Fibroblast of gingiva (primary cell): ENCODE measurements around the gene ZNF443.
"Not testable (repeated sequence)": the region's sequence is repeated elsewhere in the genome, so short reads cannot be mapped to it uniquely, and the experiment has no call there.

Experiments
- DNase-seq: peaks from one replicate; pipeline ENCODE4 v3.0.0-alpha.2; 2011; ENCODE audit warnings: low read depth

Gene ZNF443

GRCh38 chr19:12417273-12417672 is 23.5 kb downstream of the ZNF443 start:
- not testable (repeated sequence) for DNase-seq

GRCh38 chr19:12411893-12412292 is 28.9 kb downstream of the ZNF443 start:
- no peak for DNase-seq

- peak; percentile 97 for DNase-seq
These were observed 40.0 kb downstream of the ZNF443 start, which contains the start of gene ZNF799 for GRCh38 chr19:12400633-12401502. Gene ZNF799, minus strand, starts transcription at chr19:12401271. Its CDS starts 201 bp downstream, at chr19:12401070.

- not testable (repeated sequence) for DNase-seq
These were observed 40.8 kb downstream of the ZNF443 start for GRCh38 chr19:12399901-12400632.

- DNase-seq, result not testable (repeated sequence)
These were observed 49.7 kb downstream of the ZNF443 start for GRCh38 chr19:12391148-12391547.

GRCh38 chr19:12386365-12386764 is 54.5 kb downstream of the ZNF443 start:
- DNase-seq, result not testable (repeated sequence)

GRCh38 chr19:12380444-12380737 is 60.4 kb downstream of the ZNF443 start:
- no peak for DNase-seq

- DNase-seq, result no peak
These were observed 60.9 kb downstream of the ZNF443 start for GRCh38 chr19:12379732-12380443.
